Limb (tissue), 2 donors: ENCODE measurements around the gene UBIAD1.
"Not testable (repeated sequence)": the region's sequence is repeated elsewhere in the genome, so short reads cannot be mapped to it uniquely, and the experiment has no call there.

Source experiments
- DNase-seq, 2 donors: peaks; one replicate each; pipeline ENCODE4 v3.0.0-alpha.2; 2016; ENCODE audit errors: extremely low spot score in 2 of 2

Gene UBIAD1

DNA sequence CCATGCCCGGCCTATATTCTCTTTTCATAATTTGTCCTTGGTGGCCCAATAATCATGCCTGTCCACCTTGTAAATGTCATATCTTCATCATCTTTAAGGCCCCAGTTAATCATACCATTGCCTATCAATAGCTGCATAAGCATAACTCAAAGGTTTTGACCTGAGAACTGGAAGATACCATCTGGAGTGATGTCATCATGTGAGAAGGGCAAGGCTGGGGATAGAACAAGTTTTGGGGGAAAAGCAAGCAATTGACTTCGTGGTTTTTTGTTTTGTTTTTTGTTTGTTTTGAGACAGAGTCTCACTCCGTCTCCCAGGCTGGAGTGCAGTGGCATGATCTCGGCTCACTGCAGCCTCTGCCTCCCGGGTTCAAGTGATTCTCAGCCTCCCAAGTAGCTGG, 6.2 kb downstream of the UBIAD1 start:
- no peak for DNase-seq

DNA sequence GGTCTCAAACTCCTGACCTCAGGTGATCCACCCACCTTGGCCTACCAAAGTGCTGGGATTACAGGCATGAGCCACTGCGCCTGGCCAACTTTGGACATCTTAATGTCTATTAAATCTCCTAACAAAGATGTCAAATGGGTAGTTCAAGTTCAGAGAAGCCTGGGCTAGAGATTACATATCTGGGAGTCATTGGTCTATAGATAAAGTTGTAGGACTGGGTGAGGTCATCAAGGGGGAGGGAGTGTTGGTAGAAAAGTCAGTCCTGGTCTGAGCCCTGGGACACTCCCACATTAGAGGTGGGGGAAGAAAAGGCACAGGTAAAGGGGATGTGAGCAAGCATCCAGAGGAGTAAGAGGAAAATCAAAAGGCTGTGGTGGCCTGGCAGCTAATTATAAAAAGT, 6.6 kb downstream of the UBIAD1 start:
- DNase-seq = no peak

GRCh38 chr1:11280719-11281376, 7.8 kb downstream of the UBIAD1 start:
- DNase-seq = no peak

DNA sequence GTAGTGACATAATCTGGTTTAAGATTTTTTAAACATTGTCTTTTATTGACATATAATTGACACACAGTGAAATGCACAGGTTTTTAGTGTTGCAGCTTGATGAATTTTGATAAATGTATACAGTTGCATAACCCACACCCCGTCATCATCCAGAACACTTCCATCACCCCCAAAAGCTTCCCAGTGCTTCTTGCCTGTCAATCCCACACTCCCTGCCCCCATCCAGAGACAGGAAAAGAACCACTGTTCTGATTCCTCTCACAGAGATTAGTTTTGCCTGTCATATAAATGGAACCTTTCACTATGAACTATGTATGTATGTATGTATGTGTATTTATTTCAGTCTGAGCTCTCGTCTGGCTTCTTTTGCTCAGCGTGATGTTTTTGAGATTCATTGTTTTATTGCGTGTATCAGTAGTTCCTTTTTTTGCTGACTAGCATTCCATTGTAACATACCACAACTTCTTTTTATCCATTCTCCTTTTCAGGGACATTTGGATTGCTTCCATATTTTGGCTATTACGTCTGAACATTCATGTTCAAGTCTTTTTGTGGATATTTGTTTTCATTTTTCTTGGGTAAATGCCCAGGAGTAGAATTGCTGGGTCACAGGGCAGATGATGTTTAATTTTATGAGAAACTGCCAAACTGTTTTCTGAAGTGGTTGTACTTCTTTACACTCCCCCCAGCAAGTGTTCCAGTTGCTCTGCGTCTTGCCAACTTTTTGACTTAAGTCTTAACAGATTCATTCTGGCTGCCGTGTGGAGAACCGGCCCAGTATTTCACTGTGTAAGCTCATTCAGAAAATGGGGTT, 8.7 kb downstream of the UBIAD1 start:
- DNase-seq = peak in 1 of 2 donors; percentile 47

DNA sequence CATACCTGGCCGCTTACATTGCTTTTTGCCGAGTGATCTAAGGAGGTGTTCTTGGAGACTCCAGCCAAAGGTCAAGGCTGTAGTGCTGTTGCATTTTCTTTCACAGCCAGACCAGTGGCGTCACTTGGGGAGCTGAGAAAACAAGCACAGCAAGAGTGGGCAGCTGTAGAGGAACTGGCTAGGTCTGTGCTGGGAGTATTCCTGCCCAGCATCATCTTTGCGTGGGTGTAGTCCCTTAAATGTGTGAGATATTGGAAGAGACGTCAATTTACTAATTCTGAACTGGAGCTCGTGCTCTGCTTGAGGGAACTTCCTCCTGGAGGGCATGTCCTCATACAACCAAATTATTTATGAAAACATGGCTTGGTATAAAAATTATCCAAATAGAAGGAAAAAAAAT, 10.2 kb downstream of the UBIAD1 start:
- no peak for DNase-seq

DNA sequence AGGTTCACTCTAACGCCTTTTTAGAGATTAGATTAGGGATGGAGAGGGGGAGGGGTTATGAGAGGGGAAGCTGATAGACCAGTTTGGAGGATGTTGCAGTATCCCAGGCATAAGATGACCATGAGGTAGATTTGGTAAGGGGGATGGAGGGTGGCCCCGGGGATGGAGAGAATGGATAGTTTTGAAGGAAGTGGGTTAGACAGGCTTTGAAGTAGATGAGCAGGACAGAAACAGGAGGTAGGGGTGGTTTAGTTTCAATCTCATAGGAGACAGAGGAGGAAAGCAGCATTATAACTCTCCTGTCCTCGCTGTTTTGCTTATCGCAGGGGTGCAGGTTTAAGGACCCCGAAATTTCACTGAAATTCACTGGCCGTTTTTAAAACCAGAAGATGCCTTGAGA, 11.8 kb downstream of the UBIAD1 start:
- DNase-seq = no peak

- DNase-seq = peak in 1 of 2 donors; percentile 23
Measured at GRCh38 chr1:11285883-11286734, 13.1 kb downstream of the UBIAD1 start.

DNA sequence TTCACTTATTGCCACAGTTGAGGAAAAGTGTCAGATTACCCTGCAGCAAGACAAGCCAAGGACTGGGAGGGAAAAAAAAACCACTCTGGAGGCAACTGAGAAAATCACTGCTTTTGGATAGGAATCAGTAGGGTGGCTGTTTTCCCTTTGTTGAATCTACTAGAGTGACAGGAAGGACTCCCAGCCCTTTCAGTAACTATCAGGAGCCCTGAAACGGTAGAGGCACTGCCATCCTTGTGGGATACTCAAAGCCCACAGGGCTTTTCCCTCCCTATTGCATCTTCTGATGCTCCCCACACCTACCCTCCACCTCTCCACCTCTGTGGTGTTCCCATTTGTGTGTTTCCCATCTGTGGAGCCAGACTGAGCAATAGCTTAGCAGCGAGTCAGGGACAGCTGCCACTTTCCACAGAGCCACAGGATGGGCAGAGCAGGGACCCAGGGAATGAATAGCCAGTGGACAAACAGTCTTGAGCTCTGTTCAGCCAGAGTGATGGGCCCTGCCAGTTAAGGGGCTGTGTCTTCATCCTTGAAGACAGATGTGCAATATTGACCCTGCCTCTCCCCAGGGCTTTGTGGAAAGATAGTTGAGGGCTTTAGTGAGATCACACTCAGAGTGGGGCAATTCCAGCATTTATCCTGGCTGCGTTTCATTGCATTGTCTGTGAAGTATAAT, 13.9 kb downstream of the UBIAD1 start:
- no peak for DNase-seq

DNA sequence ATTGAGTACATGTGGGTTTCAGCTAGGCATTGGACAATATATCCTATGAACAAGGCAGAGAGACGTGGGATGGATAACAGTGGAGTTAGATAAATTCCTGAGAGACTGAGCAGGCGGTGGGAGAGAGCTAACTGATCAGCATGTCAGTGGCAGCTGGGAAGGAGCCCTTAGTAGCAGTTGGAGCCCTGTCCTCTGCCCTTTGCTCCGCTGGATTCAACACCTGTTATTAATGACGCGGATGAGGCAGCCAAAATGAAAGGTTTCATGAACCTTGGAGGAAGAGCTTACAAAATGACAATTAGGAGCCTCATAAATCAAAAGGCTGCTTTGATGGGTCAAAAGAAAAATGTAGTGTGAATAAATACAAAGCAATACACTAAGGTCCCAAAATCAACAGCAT, 16.1 kb downstream of the UBIAD1 start:
- no peak for DNase-seq

GRCh38 chr1:11291049-11291448, 18.1 kb downstream of the UBIAD1 start:
- DNase-seq = no peak

DNA sequence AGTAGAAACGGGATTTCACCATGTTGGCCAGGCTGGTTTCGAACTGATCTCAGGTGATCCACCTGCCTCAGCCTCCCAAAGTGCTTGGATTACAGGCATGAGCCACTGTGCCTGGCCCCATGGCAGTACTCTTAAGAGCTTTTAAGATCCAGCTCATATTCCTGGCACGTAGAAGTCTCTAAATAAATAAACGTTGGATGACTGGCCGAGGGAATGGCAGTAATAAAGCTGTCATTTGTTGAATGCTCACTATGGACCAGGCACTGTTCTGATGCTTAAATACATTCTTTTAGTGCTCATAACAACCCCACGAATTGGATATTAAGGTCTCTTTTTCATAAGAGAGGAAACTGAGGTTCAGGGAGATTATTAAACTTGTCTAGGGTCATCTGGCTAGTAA, 20.9 kb downstream of the UBIAD1 start:
- no peak for DNase-seq

GRCh38 chr1:11294951-11295350, 22.0 kb downstream of the UBIAD1 start:
- DNase-seq = no peak

- no peak for DNase-seq
Measured at GRCh38 chr1:11295905-11296304, 22.9 kb downstream of the UBIAD1 start.

DNA sequence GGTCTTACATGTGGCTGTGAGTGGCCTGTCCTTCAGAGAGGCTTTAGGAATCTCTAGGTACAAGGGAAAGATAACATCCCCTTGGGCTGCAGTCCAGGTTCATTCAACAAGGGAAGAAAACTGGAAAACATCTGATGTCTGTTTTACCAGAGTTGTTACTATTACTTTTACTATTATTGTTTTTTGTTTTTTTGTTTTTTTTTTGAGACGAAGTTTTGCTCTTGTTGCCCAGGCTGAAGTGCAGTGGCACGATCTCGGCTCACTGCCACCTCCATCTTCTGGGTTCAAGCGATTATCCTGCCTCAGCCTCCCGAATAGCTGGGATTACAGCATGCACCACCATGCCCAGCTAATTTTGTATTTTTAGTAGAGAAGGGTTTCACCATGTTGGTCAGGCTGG, 24.8 kb downstream of the UBIAD1 start:
- not testable (repeated sequence) for DNase-seq

DNA sequence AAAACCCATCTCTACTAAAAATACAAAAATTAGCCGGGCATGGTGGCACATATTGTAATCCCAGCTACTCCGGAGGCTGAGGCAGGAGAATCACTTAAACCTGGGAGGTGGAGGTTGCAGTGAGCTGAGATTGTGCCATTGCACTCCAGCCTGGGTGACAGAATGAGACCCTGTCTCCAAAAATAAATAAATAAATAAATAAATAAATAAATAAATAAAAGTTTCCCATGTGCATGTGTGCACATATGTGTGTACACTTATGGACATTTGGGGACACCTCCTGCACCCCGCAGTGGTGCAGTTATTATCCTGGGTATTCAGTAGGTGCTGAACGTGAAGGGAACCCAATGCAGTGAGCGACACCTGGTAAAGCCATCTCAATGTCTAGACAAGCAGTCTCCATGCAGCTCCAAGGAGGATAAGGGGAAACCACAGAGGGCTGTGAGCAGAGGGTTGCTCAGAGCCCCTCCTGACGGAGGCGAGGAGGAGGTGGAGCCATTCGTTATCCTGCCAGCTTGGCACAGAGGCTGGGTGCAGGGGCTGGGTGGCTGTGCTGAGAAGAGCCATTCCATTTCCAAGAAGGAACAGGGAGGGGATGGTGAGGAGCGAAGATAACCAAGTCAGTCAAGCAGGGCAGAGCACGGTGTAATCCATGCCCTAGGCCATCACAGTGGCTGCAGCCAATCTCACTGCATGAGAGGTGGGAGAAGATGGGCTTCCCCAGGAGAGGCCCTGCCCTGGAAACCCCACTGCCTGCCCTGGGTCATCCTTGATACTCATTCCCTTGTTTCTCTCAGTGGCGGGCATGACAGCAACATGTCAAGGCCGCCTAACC, 25.6 kb downstream of the UBIAD1 start:
- DNase-seq = no peak

DNA sequence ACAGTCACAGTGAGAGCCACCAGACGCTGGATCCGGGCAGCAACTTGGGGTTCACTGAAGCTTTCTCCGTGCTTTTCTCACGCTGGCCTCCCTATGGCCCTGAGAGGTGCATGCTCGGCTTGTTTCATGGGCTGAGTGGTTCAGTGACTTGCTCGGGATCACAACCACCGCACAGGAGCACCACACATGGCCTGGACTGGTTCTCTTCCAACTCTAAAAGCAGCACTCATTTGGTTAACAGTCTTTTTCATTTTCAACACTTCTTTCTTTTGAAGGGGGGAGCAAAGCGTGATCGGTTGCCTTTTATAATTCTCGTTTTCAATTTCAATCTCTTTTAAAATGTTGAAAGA, 26.2 kb downstream of the UBIAD1 start:
- no peak for DNase-seq

GRCh38 chr1:11301601-11302000, 28.6 kb downstream of the UBIAD1 start:
- peak in 1 of 2 donors; percentile 9 for DNase-seq

DNA sequence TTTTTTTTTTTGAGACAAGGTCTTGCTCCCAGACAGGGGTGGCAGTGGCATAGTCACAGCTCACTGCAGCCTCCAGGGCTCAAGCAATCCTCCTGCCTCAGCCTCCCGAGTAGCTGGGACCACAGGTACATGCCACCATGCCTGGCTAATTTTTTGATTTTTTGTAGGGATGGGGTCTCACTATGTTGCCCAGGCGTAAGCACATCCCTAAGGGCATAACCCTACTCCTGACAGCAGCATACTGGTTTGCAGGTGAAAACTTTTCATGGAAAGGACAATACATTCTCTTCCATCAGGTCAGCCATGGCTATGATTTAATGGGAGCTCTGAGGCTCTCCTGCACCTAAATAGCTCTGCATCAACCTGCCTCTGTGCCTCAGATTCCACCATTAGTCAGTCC, 29.4 kb downstream of the UBIAD1 start:
- no peak for DNase-seq

- DNase-seq = not testable (repeated sequence)
Measured at GRCh38 chr1:11305516-11305915, 32.5 kb downstream of the UBIAD1 start.

DNA sequence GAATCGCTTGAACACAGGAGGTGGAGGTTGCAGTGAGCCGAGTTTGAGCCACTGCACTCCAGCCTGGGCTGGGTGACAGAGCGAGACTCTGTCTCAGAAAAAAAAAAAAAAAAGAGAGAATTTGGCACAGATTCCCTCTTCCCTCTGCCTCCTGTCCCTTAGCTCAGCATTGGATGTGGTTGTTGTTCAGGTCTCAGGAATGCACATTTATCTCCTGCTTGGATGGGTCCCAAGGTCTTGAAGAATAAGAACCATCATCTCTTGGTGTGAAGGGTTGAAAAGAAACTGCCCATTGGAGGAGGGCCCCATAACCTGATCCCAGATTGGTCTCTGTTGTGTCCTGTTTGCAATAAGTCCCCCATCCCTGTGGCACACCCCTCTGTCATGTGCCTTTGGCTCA, 34.9 kb downstream of the UBIAD1 start:
- no peak for DNase-seq

- DNase-seq = no peak
Measured at GRCh38 chr1:11308699-11309224, 35.8 kb downstream of the UBIAD1 start.
